ENCODE data around the gene C4orf50.

C4orf50 gene

DNA sequence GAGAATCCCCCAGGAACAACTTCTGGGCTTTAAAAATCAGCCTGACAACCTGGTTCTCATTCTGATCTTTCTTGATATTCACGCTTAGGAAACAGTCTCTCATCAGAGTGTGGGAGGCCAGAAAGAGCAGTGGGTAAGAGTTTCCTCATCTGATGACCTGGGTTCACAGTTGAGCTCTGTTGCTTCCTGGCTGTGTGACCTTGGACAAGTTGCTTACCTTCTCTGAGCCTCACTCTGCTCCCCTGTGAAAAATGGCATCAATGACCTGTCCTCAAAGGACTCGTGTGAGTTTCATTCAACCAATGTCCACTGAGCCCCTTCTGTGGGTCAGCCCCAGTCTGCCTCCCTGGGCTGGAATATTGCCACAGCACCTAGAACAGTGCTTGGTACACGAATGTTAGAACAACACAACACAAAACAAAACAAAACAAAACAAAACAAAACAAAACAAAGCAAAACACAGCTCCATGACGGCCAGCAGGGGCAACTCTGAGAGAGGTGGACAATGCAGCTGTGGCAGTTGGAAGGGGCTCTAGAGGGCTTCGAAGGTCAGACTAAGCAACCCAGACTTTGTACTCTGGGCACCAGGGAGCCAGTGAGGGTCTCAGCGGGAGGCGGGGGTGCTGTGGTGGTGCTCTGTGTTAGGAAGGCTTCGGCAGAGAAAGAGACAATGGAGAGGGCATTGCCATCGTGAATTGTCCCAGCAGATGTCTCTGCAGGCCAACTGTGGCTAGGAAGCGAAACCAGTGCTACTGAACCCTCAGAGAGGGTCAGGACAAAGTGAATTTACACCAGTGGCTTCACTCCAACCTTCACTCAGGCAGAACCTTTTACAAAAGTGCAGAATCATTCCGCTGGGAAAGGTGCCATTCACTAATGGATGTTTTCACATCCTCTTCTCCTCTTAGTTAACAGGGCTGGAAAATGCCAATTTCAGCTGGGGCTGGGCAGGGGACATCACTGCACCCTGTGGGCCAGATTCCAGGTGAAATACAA is 14.3 kb upstream of the C4orf50 start:
- TF ChIP-seq FOXK2 (IDR thresholded peaks at IDR 0.05), result no peak
- no peak for TF ChIP-seq HDGF (IDR thresholded peaks at IDR 0.05; ENCODE audit: borderline replicate concordance)
- no peak for TF ChIP-seq L3MBTL2 (conservative IDR thresholded peaks at IDR 0.05)
- no peak for TF ChIP-seq NFRKB (IDR thresholded peaks at IDR 0.05)
- no peak for TF ChIP-seq FOXA1 (IDR thresholded peaks at IDR 0.05)
- TF ChIP-seq TARDBP (IDR thresholded peaks at IDR 0.05), result no peak
- TF ChIP-seq SUZ12 (IDR thresholded peaks at IDR 0.05), result no peak
- TF ChIP-seq CTBP1 (IDR thresholded peaks at IDR 0.05; ENCODE audit: borderline replicate concordance), result no peak
- no peak for TF ChIP-seq FOXM1 (IDR thresholded peaks at IDR 0.05; ENCODE audit: borderline replicate concordance)
- no peak for TF ChIP-seq ZNF384 (IDR thresholded peaks at IDR 0.05)
- ChIA-PET POLR2A (no interaction called here), CTCF (interaction anchor here (1.2 kb wide), 1 partner anchor 12 kb away, joined by 3 read pairs; no protein-coding TSS in a partner anchor)
- DNase-seq (ENCODE audit: extremely low spot score), result no peak

DNA sequence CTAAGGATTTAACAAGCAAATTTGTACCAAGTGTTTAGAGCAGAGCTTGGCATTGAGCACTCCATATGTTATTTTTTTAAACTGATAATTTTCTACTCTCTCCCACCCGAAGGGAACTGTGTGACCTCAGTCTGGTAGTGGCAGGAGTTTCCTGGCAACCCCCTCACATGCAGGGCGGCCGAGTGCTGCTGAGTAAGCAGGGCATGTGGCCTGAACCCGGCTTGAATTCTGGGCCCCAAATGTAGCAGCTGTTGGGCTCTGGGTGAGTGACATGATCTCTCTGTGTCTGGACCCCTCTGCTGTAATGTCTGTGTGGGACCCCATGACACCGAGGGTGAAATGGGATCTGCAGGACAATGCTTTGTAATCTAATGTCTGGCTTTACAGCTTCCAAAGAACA is 13.6 kb upstream of the C4orf50 start:
- POLR2A ChIA-PET, result no interaction called here
- DNase-seq (ENCODE audit: extremely low spot score), result no peak
- CTCF ChIA-PET, result no interaction called here
- TF ChIP-seq L3MBTL2 (conservative IDR thresholded peaks at IDR 0.05), result no peak
- TF ChIP-seq CTBP1 (IDR thresholded peaks at IDR 0.05; ENCODE audit: borderline replicate concordance), result no peak
- no peak for TF ChIP-seq PKNOX1 (IDR thresholded peaks at IDR 0.05)
- no peak for TF ChIP-seq ELF4 (IDR thresholded peaks at IDR 0.05)

DNA sequence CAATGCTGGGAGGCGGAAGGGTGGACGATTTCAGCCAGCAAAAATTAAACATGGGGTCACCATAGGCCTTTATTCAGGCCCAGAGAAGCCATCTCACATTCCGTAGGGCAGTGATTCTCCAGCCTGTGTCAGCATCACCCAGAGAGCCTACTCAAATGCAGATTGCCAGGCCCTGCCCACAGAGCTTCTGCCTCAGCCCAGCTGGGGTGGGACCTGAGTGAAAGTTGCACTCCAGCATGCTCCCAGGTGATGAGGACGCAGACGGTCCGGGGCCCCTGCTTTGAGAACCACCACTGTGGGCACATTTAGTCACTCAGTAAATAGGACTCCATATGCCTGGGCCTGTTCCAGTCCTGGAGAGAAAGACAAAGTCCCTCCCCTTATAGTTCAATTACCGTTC is 12.4 kb upstream of the C4orf50 start:
- TF ChIP-seq FOXA1 (IDR thresholded peaks at IDR 0.05), result no peak
- TF ChIP-seq PKNOX1 (IDR thresholded peaks at IDR 0.05), result no peak
- no peak for TF ChIP-seq LEF1 (IDR thresholded peaks at IDR 0.05; ENCODE audit: borderline replicate concordance)
- TF ChIP-seq CTBP1 (IDR thresholded peaks at IDR 0.05; ENCODE audit: borderline replicate concordance), result no peak
- TF ChIP-seq HDGF (IDR thresholded peaks at IDR 0.05; ENCODE audit: borderline replicate concordance), result no peak
- TF ChIP-seq SP1 (IDR thresholded peaks at IDR 0.05), result no peak
- no peak for TF ChIP-seq NFRKB (IDR thresholded peaks at IDR 0.05)
- TF ChIP-seq TARDBP (IDR thresholded peaks at IDR 0.05), result no peak
- no peak for TF ChIP-seq FOXK2 (IDR thresholded peaks at IDR 0.05)
- TF ChIP-seq L3MBTL2 (conservative IDR thresholded peaks at IDR 0.05), result no peak
- no peak for TF ChIP-seq SUZ12 (IDR thresholded peaks at IDR 0.05)
- TF ChIP-seq ELF4 (IDR thresholded peaks at IDR 0.05), result no peak
- ChIA-PET POLR2A (no interaction called here), CTCF (no interaction called here)
- DNase-seq (ENCODE audit: extremely low spot score), result no peak

- TF ChIP-seq L3MBTL2 (conservative IDR thresholded peaks at IDR 0.05), result no peak
- TF ChIP-seq PKNOX1 (IDR thresholded peaks at IDR 0.05), result no peak
- TF ChIP-seq TARDBP (IDR thresholded peaks at IDR 0.05), result no peak
- TF ChIP-seq ARNT (IDR thresholded peaks at IDR 0.05), result no peak
- no peak for TF ChIP-seq FOXA1 (IDR thresholded peaks at IDR 0.05)
- no peak for TF ChIP-seq ELF4 (IDR thresholded peaks at IDR 0.05)
- TF ChIP-seq CTBP1 (IDR thresholded peaks at IDR 0.05; ENCODE audit: borderline replicate concordance), result no peak
- no peak for TF ChIP-seq HDGF (IDR thresholded peaks at IDR 0.05; ENCODE audit: borderline replicate concordance)
- TF ChIP-seq ZNF384 (IDR thresholded peaks at IDR 0.05), result no peak
- no peak for TF ChIP-seq SP1 (IDR thresholded peaks at IDR 0.05)
- TF ChIP-seq BHLHE40 (IDR thresholded peaks at IDR 0.05; ENCODE audit: borderline replicate concordance), result no peak
- no peak for TF ChIP-seq SUZ12 (IDR thresholded peaks at IDR 0.05)
- no peak for TF ChIP-seq FOXK2 (IDR thresholded peaks at IDR 0.05)
- no peak for TF ChIP-seq FOXM1 (IDR thresholded peaks at IDR 0.05; ENCODE audit: borderline replicate concordance)
- TF ChIP-seq LEF1 (IDR thresholded peaks at IDR 0.05; ENCODE audit: borderline replicate concordance), result no peak
- no peak for TF ChIP-seq NFRKB (IDR thresholded peaks at IDR 0.05)
- ChIA-PET CTCF (no interaction called here), POLR2A (no interaction called here)
These were observed 11.0 kb upstream of the C4orf50 start for GRCh38 chr4:6029254-6029653.

DNA sequence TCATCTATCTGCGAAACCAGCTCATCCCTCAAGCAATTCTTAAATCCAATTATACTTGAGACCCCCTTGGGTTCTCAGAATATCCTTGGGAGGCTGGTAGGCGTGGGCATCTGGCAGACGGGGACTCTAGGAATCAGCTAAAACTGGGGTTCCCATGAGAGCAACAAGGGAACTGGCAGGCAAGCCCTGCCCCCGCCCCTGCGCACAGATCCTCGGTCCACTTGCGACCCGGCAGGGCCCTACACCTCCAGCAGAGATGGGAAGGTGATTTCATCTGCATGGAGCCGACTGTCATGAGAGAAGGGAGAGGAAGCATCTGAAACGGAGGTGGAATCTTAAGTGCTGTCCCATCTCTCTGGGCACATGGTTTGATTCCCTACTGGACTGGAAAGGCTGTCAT is 9.9 kb upstream of the C4orf50 start:
- POLR2A ChIA-PET, result no interaction called here
- TF ChIP-seq CTBP1 (IDR thresholded peaks at IDR 0.05; ENCODE audit: borderline replicate concordance) (no peak), HDGF (IDR thresholded peaks at IDR 0.05; ENCODE audit: borderline replicate concordance) (no peak), SP1 (IDR thresholded peaks at IDR 0.05) (no peak), ARNT (IDR thresholded peaks at IDR 0.05) (no peak), FOXK2 (IDR thresholded peaks at IDR 0.05) (no peak), LEF1 (IDR thresholded peaks at IDR 0.05; ENCODE audit: borderline replicate concordance) (no peak), NFRKB (IDR thresholded peaks at IDR 0.05) (no peak), ELF4 (IDR thresholded peaks at IDR 0.05) (no peak), PKNOX1 (IDR thresholded peaks at IDR 0.05) (no peak), L3MBTL2 (conservative IDR thresholded peaks at IDR 0.05) (no peak), TARDBP (IDR thresholded peaks at IDR 0.05) (no peak), BHLHE40 (IDR thresholded peaks at IDR 0.05; ENCODE audit: borderline replicate concordance) (no peak)
- CTCF ChIA-PET, result interaction anchor here (1.0 kb wide), 1 partner anchor 8 kb away, joined by 3 read pairs; no protein-coding TSS in a partner anchor
- DNase-seq (ENCODE audit: extremely low spot score), result no peak

More at GRCh38 chr4:6029254-6029653, 11.0 kb upstream of the C4orf50 start:
- DNase-seq (ENCODE audit: extremely low spot score), result no peak
